ENCODE results near the gene NLE1. TPM values are rescaled to one million over a fixed set of nuclear protein-coding genes. Genes with fewer than 3 reads are reported as not detected.

Gene NLE1
- total RNA-seq (ENCODE audit: low replicate concordance), result 11.7 and 14.1 TPM in 2 replicates

DNA sequence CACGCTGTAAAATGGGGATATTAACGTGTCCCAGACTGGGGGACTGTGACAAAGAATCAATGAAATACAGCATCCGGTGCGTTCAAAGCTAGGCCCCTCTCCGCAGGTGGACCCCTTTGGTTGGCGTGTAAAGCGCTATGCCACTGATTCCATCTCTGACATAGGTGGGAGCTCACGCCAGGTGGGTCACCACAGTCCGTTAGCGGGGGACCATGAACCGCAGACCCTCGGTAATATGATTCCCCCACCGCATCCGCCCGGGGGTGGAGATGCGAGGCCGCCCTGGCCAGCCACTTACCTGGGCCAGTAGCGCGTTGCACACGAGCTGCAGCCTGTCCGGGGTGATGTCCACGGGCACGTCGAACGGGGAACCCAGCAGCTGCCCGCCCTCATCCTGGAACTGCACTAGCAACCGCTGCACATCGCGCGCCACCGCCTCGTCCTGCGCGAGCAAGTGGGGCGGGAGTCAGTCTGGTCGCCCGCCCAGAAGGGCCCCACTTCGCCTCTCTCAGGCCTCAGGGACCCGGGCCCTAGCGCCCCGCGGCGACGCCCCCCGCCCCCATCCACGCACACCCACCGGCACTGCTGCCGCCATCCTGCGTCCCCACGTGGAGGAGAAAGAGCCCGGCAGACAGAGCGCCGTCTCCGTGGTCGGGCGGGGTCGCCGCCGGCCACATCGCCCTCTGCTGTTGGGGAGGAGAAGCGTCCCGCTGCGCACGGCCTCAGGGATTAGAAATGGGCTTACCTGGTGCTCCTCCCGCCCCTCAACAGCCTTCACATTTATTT, at the start of gene NLE1:
TSS of gene NLE1 (minus strand) at position 623 of the 786 bp plus-strand sequence. CDS start at position 595, 28 bp downstream.
- TF ChIP-seq, protein P1, sequence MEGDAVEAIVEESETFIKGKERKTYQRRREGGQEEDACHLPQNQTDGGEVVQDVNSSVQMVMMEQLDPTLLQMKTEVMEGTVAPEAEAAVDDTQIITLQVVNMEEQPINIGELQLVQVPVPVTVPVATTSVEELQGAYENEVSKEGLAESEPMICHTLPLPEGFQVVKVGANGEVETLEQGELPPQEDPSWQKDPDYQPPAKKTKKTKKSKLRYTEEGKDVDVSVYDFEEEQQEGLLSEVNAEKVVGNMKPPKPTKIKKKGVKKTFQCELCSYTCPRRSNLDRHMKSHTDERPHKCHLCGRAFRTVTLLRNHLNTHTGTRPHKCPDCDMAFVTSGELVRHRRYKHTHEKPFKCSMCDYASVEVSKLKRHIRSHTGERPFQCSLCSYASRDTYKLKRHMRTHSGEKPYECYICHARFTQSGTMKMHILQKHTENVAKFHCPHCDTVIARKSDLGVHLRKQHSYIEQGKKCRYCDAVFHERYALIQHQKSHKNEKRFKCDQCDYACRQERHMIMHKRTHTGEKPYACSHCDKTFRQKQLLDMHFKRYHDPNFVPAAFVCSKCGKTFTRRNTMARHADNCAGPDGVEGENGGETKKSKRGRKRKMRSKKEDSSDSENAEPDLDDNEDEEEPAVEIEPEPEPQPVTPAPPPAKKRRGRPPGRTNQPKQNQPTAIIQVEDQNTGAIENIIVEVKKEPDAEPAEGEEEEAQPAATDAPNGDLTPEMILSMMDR (IDR thresholded peaks at IDR 0.05; ENCODE audit: insufficient read depth, low read length), result peak; percentile 97
- peak within 1 kb of the TSS; percentile 98 for H3K4me3 ChIP-seq (ENCODE audit: low read depth, low read length)
- DNase-seq (ENCODE audit: low read depth), result peak; percentile 78

DNA sequence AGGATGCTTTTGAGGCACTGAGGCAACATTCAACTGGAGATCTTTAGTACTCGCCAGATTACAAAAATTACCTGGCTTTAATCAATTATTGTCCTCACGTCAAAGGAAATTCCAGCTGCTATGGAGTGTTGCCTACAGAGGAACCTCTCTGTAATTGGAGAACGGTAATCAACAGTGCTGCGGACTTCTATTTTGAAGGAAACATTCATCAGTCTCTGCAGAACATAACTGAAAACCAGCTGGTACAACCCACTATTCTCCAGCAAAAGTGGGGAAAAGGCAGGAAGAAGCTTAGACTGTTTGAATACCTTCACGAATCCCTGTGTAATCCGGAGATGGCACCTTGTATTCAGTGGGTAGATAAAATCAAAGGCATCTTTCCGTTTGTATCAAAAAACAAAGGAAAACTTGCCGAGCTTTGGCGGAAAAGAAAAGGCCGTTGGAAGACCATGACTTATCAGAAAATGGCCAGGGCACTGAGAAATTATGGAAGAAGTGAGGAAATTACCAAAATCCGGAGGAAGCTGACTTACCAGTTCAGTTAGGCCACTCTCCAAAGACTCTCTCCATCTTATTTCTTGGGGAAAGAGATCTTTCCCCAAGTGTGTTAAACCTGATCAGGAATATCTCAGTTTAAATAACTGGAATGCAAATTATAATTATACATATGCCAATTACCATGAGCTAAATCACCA, 49.0 kb upstream of the NLE1 start:
- no peak overlapping the region for H3K4me3 ChIP-seq (ENCODE audit: low read depth, low read length)
- TF ChIP-seq, protein P1 (IDR thresholded peaks at IDR 0.05; ENCODE audit: insufficient read depth, low read length), result no peak
- no peak for DNase-seq (ENCODE audit: low read depth)

DNA sequence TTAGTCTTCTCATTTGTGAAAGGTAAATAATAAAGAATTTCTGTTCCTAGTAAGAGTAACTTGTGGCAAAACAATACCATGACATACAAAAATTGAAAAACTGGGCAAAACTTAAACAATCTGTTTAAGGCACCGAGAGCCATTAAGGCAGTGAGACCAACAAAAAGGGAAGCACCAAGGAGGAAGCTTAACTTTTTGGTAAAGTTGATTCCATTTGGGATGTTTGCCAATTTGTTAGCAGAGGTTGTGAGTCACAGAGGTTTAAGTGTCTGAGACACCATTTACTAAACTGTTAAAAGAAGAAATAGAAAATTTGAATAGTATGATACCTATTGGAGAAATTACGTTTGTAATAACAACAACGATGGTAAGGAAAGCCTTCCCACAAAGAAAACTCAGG, 47.2 kb upstream of the NLE1 start:
- TF ChIP-seq, protein P1 (IDR thresholded peaks at IDR 0.05; ENCODE audit: insufficient read depth, low read length), result no peak
- peak; percentile 21 for DNase-seq (ENCODE audit: low read depth)
- no peak overlapping the region for H3K4me3 ChIP-seq (ENCODE audit: low read depth, low read length)

DNA sequence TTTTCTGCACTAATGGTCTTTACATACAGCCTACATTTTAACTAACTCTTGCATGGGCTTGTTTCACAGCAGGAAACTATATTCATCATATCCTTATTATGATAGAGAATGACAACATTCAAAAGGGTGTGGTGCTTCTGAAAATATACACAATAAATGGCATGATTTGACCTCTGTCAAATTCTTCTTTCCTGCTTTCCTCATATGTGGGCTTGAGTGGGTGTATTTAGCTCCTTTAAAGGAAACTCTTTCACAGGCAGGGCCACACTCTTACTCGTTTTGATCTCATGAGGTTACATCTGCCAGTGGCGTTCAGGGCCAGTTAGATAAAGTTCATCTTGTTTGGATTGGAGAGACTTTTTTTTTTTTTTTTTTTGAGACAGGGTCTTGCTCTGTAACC, 46.0 kb upstream of the NLE1 start:
- no peak for DNase-seq (ENCODE audit: low read depth)
- H3K4me3 ChIP-seq (ENCODE audit: low read depth, low read length), result no peak overlapping the region
- TF ChIP-seq, protein P1 (IDR thresholded peaks at IDR 0.05; ENCODE audit: insufficient read depth, low read length), result no peak

DNA sequence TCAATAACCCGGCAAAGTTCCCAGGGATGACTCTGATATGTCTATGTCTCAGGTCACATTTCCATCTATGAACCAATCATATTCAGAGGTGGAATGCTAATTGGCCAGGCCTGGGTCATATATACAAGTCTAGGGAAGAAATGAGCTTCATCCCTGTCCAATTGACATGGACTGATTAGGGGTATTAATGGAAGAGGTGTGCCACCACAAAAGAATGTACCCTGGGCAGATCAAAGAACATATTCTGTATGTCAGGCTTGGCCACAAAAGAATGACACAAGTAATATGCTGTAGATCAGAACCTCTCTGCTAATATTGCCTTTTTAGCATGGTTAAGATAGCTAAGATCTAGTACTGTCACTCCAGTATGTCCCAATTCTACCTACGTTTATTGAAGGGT, 45.4 kb upstream of the NLE1 start:
- DNase-seq (ENCODE audit: low read depth), result no peak
- H3K4me3 ChIP-seq (ENCODE audit: low read depth, low read length), result no peak overlapping the region
- TF ChIP-seq, protein P1 (IDR thresholded peaks at IDR 0.05; ENCODE audit: insufficient read depth, low read length), result no peak

DNA sequence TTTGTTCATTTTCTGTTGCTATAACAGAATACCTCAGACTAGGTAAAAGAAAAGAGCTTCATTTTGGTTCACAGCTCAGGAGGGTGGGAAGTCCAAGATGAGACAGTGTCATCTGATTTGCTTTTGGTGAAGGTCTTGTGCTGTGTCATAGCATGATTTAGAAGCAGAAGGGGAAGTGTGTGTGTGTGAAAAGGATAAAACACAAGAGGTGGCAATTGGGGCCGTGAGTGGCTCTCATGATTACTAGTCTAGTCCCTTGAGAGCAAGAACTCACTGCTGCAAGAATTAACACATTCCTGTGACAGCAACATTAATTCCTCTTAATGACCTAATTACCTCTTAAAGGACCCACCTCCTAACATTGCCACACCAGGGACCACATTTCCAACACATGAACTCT, 43.7 kb upstream of the NLE1 start:
- DNase-seq (ENCODE audit: low read depth), result no peak
- TF ChIP-seq, protein P1 (IDR thresholded peaks at IDR 0.05; ENCODE audit: insufficient read depth, low read length), result no peak
- no peak overlapping the region for H3K4me3 ChIP-seq (ENCODE audit: low read depth, low read length)
